HG03520 (cell line): Measurements from ENCODE around the gene MMP19.

Experiments
- ATAC-seq: cut with Tn5 transposase; IDR thresholded peaks from one replicate; pipeline ENCODE4 v1.9.1; 2021; ENCODE audit warnings: mild to moderate bottlenecking, moderate library complexity; ENCODE audit not compliant: unreplicated experiment

Gene MMP19

DNA sequence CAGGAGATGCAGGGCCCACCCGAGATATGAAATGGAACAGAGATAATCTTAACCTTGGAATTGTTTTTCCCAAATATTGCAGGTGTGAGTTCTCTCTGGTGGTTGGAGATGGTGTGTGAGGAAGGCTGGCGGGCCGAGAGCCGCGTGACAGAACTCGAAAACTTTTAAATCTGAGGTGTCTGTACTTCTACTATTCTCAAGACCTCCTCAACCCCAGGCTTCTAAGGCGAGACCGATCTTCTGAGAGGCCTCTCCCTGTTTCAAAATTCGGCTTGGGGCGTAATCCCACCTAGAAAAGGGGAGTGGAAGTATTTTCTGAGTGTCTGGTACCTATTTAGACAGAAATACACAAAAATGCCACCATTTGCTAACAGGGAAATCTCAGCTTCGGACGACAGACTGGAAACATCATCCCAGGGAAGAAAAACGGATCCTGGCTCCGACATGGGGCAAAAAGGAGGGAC lies 25.8 kb downstream of the MMP19 start:
- ATAC-seq = no peak

DNA sequence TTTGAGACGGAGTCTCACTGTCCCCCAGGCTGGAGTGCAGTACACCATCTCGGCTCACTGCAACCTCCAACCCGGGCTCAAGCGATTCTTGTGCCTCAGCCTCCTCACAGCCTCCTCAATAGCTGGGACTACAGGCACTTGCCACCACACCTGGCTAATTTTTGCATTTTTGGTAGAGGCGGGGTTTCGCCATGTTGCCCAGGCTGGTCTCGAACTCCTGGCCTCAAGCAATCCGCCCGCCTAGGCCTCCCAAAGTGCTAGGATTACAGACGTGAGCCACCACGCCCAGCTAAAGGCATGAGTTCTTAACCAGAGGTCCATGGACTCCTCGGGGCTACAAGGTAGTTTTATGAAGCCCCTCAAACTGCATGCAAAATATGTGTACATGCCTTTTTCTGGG lies 27.3 kb downstream of the MMP19 start:
- ATAC-seq = no peak

DNA sequence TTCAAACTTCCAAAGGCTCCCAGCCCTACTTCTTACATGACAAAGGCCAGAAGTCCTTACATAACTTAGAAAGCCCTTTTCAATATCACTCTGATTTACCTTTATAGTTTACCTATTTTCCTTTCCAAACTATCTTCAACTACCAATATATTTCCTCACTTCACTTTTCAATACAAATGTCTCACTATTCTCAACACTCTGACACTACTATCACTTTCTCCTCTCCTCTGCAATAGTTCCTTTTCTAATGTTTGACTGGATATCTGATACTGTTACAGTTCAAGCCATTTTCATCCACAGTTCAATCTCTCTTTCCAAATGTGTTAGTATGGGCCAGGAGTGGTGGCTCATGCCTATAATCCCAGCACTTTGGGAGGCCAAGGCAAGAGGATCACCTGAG lies 28.5 kb downstream of the MMP19 start:
- no peak for ATAC-seq

DNA sequence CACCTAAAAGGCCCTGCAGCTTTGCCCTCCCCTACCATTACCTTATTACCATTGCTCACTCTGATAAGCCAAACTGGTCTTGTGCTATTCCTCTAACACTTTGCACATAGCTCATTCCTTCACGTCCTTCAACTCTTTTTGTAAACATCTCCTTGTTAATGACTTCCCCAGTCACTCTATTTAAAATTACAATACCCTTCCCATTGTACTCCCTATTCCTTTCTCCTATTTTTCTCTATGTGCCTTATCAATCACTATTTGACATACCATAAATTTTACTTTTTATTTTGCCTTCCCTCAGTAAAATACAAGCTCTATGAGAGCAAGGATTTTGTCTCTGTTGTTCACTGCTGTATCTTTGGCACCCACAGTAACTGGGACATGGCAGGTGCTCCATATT lies 30.6 kb downstream of the MMP19 start:
- ATAC-seq = no peak

DNA sequence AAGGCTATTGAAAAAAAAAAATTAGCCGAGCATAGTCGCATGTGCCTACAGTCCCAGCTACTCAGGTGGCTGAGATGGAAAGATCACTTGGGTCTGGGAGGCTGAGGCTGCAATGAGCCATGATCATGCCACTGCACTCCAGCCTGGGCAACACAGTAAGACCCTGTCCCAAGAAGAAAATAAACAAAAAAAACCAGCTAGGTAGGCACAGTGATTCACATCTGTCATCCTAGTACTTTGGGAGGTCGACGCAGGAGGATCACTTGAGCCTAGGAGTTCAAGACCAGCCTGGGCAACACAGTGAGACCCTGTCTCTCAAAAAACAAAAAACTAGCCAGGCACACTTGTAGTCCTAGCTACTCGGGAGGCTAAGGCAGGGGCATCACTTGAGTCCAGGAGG lies 33.5 kb downstream of the MMP19 start:
- no peak for ATAC-seq

DNA sequence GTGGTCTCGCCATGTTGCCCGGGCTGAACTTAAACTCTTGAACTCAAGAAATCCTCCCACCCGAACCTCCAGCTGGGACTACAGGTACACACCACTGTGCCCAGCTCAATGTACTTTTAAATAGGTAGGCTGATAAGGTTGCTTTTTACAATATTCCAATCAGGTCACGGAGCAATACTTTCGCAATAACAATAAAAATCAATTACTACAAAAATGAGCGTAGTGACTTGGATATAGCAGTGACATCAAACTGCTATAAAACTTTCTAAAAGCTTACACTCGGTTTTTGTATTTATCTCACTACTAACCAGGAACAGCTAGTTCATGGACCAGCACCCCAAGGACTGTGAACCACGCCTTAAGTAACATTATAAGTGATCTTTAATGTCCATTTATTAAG lies 35.8 kb downstream of the MMP19 start:
- ATAC-seq = no peak

DNA sequence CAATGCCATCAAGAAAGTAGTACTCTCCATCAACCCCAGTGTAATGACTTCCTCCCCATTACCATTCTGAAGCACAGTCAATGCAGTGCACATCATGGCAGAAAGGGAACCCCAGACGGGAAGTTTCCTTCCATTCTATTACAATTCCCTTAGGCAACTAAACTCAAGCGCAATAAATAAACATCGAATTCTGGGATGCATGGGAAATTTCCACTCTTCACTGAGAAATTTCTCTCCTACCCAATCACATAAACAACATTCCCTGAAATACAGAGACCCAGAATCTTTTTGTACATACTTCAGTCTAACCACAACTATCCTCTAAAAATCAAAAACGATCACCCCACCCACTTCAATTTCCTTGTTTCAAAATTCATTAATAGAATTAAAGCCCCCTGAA lies 45.2 kb downstream of the MMP19 start:
- ATAC-seq = no peak

DNA sequence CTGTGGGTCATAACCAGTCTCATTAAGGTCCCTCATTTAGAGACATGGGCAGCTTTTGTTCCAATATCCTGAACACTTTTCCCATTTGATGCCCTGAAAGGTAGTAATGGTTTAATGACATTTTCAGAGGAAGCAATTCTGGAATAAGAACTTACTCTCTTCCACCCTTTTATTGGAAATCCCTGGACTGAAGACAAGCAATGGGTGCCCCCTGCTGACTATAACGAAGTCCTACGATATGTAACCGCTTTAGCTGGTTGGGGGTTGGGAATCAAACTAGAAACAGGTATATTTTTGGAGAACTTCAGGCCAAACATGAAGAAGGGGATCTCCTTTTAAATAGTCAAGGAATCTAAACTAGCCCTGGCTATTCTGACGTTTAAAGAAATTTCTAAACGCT lies 45.7 kb downstream of the MMP19 start:
- no peak for ATAC-seq

DNA sequence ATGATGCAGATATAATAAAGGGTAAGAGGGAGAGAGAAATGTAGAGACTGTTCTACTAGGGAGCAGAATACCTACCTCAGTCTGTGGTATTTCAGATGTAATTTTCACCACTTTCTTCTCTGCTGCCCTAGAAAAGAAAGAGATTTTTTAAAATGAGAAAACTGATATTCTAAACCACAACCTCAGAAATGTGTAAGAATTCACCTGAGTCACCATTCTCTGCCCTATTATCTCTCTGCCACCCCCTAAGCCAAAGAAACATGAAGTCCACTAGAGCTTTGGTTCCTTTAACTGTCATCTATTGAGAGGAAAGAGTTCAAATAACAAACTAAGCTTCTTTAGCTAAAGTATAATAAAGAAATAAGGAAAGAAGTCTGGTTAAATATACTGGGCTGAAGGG lies 46.8 kb downstream of the MMP19 start:
- no peak for ATAC-seq

DNA sequence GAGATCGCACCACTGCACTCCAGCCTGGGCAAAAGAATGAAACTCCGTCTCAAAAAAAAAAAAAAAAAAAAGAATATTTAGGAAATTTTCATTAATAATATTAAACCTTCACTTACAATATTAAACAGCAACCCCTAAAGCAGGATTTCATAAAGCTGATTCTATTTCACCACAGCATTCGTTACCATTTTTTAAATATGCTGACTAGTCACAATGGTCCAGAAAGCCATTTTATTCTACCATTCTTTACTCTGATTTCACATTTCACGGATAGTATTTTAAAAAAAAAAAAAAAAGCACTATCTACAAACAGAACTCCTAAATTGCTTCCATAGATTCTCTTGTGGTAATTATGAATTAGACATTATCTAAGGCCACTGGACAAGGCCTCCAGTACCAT lies 52.8 kb downstream of the MMP19 start:
- no peak for ATAC-seq

DNA sequence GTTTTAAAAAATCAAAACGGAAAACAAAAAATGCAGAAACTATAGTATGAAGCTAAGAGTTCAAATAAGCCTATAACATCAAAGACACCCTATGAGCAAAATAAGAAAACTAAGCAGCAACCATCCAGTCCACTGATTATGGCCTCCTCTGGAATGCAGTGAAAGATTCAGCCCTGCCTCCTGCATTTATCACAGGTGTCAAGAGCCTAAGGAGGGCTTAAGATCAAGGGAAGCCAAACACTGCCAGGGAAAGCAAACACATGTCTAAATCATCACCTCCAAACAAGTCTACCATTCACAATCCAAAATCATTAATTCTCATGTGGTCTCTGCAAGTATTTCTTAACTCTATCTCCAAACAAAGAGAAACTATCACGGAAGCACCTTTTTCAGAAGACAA lies 53.6 kb downstream of the MMP19 start:
- ATAC-seq = no peak

DNA sequence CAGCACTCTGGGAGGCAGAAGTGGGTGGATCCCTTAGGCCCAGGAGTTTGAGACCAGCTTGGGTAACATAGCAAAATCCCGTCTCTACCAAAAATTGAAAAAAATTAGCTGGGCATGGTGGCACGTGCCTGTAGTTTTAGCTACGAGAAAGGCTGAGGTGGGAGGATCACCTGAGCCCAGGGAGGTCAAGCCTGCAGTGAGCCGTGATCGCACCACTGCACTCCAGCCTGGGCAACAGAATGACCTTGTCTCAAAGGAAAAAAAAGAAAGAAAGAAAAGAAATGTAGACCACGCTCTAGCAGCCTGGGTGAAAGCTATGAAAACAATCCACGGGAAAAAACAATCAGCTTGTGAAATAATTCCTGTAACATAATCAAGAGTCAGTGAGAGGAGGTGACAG lies 54.2 kb downstream of the MMP19 start:
- ATAC-seq = no peak
